G401.6 (cell line): Measurements from ENCODE around the gene MRTFA.

Experiments used
- FAIRE-seq: peaks from 2 replicates; lab custom pipeline; 2012; peaks lifted over from hg19 to GRCh38; lab: Jason Lieb, UNC

MRTFA gene

GRCh38 chr22:40491990-40492631, 144.4 kb downstream of the MRTFA start:
- no peak for FAIRE-seq

- peak; percentile 85 for FAIRE-seq
These were observed 148.8 kb downstream of the MRTFA start for GRCh38 chr22:40487663-40488249.

- FAIRE-seq: no peak
These were observed 149.4 kb downstream of the MRTFA start for GRCh38 chr22:40486962-40487602.

GRCh38 chr22:40485813-40486667, 150.5 kb downstream of the MRTFA start:
- no peak for FAIRE-seq

GRCh38 chr22:40484906-40485669, 151.4 kb downstream of the MRTFA start:
- no peak for FAIRE-seq

- no peak for FAIRE-seq
These were observed 153.6 kb downstream of the MRTFA start for GRCh38 chr22:40482886-40483285.

GRCh38 chr22:40482391-40482790, 154.1 kb downstream of the MRTFA start:
- FAIRE-seq: no peak

- FAIRE-seq: no peak
These were observed 155.5 kb downstream of the MRTFA start for GRCh38 chr22:40480996-40481395.

GRCh38 chr22:40479887-40480538, 156.5 kb downstream of the MRTFA start:
- no peak for FAIRE-seq

GRCh38 chr22:40479126-40479800, 157.3 kb downstream of the MRTFA start:
- peak; percentile 60 for FAIRE-seq

- FAIRE-seq: no peak
These were observed 158.0 kb downstream of the MRTFA start for GRCh38 chr22:40478338-40479125.

- FAIRE-seq: no peak
These were observed 158.7 kb downstream of the MRTFA start for GRCh38 chr22:40477683-40478337.

GRCh38 chr22:40476341-40476740, 160.2 kb downstream of the MRTFA start:
- no peak for FAIRE-seq

- no peak for FAIRE-seq
These were observed 162.8 kb downstream of the MRTFA start for GRCh38 chr22:40473703-40474102.

GRCh38 chr22:40472579-40472978, 163.9 kb downstream of the MRTFA start:
- no peak for FAIRE-seq

- no peak for FAIRE-seq
These were observed 164.5 kb downstream of the MRTFA start for GRCh38 chr22:40472051-40472450.

GRCh38 chr22:40469181-40469580, 167.3 kb downstream of the MRTFA start:
- no peak for FAIRE-seq

GRCh38 chr22:40468616-40469015, 167.9 kb downstream of the MRTFA start:
- no peak for FAIRE-seq

GRCh38 chr22:40466976-40467375, 169.5 kb downstream of the MRTFA start:
- no peak for FAIRE-seq

- no peak for FAIRE-seq
These were observed 172.8 kb downstream of the MRTFA start for GRCh38 chr22:40463683-40464082.
